Measurements from ENCODE around the gene CRY2. TPM values are rescaled to one million over a fixed set of nuclear protein-coding genes. Genes with fewer than 3 reads are reported as not detected.

Gene CRY2
- 3.7 to 5.8 TPM (median 4.9 TPM) in 5 replicates for total RNA-seq (2022; extraction: Qiagen RNA extraction)

DNA sequence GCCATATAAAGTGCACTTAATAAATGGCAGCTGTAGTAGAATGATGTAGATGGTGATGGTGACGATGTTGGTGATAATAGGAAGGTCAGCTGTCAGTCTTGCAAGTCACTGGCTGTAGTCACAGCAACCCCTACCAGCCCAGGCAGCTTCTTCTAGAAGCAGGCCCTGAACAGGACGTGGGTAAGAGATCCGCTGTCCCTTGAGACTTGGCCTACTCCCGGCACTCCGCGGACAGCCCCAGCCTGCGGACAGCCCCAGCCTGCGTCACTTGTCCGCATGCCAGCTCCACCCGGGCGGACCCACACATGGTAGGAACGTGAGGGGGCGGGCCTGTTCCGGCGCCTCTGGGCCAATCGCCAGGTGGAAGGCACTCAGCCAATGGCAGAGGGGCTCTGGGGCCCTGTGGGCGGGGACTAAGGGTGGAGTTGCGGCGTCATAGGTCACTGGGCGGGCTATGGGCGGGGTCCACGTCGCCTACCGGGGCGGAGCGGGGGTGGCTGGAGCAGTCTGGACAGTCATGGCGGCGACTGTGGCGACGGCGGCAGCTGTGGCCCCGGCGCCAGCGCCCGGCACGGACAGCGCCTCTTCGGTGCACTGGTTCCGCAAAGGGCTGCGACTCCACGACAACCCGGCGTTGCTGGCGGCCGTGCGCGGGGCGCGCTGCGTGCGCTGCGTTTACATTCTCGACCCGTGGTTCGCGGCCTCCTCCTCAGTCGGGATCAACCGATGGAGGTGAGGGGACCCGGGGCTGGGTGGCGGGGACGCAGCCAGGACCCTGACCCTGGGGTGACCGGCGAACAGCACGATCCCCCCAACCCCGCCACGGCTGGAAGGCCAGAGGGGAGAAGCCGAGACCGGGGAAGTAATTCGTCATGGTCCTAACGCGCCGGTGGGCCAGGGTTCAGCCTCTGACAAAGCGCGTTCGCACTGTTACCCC is at the start of gene CRY2:
TSS of gene CRY2 (plus strand) at position 502 of the 937 bp plus-strand sequence. CDS start at position 518, 16 bp downstream.

GRCh38 chr11:45804761-45805304 is 42.4 kb upstream of the CRY2 start, which contains the start of gene SLC35C1:
Gene SLC35C1, plus strand, starts transcription at chr11:45805149. Its CDS starts 653 bp downstream, at chr11:45805802.

DNA sequence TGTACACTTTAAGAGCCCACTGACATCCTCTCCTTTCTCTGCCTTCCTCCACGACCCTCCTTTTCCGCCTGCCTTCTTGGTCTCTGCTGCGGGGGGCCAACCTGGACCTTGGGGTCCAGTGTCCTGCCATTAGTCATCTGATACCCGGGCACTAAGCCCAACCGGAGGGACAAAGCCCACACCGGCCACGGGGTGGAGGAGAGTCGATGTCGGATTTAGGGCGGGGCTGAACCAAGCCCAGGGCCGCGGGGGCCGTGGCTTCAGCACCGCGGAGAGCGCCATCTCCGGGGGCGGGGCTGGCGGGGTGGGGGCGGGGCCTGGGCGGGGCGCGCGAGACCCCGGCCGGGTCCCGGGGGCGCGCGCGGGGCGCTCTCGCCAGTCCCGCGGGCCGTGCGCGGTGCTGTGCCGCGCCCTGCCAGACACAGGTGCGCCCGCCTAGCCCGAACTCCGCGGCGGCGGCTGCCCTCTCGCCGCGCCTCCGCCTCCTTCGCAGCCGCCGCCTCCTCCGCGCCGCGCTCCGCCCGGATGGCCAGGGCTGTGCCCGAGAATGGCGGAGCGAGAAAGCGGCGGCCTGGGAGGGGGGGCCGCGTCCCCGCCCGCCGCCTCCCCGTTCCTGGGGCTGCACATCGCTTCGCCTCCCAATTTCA is 38.1 kb downstream of the CRY2 start, which contains the start of gene MAPK8IP1:
TSS of gene MAPK8IP1 (plus strand) at position 378 of the 647 bp plus-strand sequence. CDS start at position 548, 170 bp downstream.

GRCh38 chr11:45906965-45907611 is 59.8 kb downstream of the CRY2 start, which contains the start of gene FREY1:
Gene FREY1, minus strand, starts transcription at chr11:45907271. Its CDS starts 26 bp downstream, at chr11:45907245.

GRCh38 chr11:45917623-45918330 is 70.5 kb downstream of the CRY2 start, which contains the start of gene PEX16:
Gene PEX16, minus strand, starts transcription at chr11:45917877. Its CDS starts 66 bp downstream, at chr11:45917811.

GRCh38 chr11:45922425-45923082 is 75.3 kb downstream of the CRY2 start, which contains the start of gene LARGE2:
Gene LARGE2, plus strand, starts transcription at chr11:45922656. Its CDS starts 227 bp downstream, at chr11:45922883.

Other genes with a start within 250 kb of the CRY2 start
- gene CHST1, start 181.9 kb upstream of the CRY2 start, total RNA-seq (2022; extraction: Qiagen RNA extraction), result 1.3 to 2.0 TPM (median 1.6 TPM) in 5 replicates
- gene SLC35C1, start 42.3 kb upstream of the CRY2 start, total RNA-seq (2022; extraction: Qiagen RNA extraction), result 25.6 to 35.2 TPM (median 31.6 TPM) in 5 replicates
- 5.4 to 8.1 TPM (median 6.6 TPM) in 5 replicates for gene MAPK8IP1, start 38.2 kb downstream of the CRY2 start, total RNA-seq (2022; extraction: Qiagen RNA extraction)
- gene FREY1, start 59.8 kb downstream of the CRY2 start, total RNA-seq (2022; extraction: Qiagen RNA extraction), result 0.34 to 0.98 TPM (median 0.46 TPM) in 4 of 5 replicates, not detected in the other
- 16.7 to 18.6 TPM (median 17.5 TPM) in 5 replicates for gene PEX16, start 70.4 kb downstream of the CRY2 start, total RNA-seq (2022; extraction: Qiagen RNA extraction)
- gene LARGE2, start 75.2 kb downstream of the CRY2 start, total RNA-seq (2022; extraction: Qiagen RNA extraction), result 1.7 to 2.8 TPM (median 2.6 TPM) in 5 replicates